Peyer's patch (tissue), 4 donors: ENCODE data around the gene TSN. TPM values are rescaled to one million over a fixed set of nuclear protein-coding genes. Genes with fewer than 3 reads are reported as not detected.

Experiments
- DNase-seq, 3 donors: peaks; one replicate each; pipeline ENCODE4 v3.0.0-alpha.2; 2017 to 2019
- H3K27ac ChIP-seq, 4 donors: fragments of 200-600 bp; sonication (generic); one replicate each; pipeline ENCODE4 v1.5.1; 2016 to 2019
- H3K27me3 ChIP-seq, 2 donors: fragments of 200-600 bp; sonication (generic); one replicate each; pipeline ENCODE4 v1.5.1; 2019
- H3K36me3 ChIP-seq, 3 donors: fragments of 200-600 bp; sonication (generic); one replicate each; pipeline ENCODE4 v1.5.1; 2016 to 2019
- H3K4me1 ChIP-seq, 4 donors: fragments of 200-600 bp; sonication (generic); one replicate each; pipeline ENCODE4 v1.5.1; 2016 to 2019
- H3K4me3 ChIP-seq, 4 donors: fragments of 200-600 bp; sonication (generic); 1 replicate in 3 of 4; 2 replicates in 1 of 4; pipeline ENCODE4 v1.5.1; 2016 to 2019; ENCODE audit warnings: mild to moderate bottlenecking in 1 of 4
- H3K9me3 ChIP-seq, 4 donors: fragments of 200-600 bp; sonication (generic); one replicate each; pipeline ENCODE4 v1.5.1; 2016 to 2019; ENCODE audit warnings: mild to moderate bottlenecking in 1 of 4
- POLR2A ChIP-seq, 2 donors: fragments of 450-650 bp; IDR thresholded peaks; one replicate each; pipeline ENCODE4 v1.5.1; 2017; ENCODE audit warnings: antibody characterized with exemption in 2 of 2, mild to moderate bottlenecking in 2 of 2, moderate library complexity in 2 of 2
- total RNA-seq, 4 donors: library from RNA; depleted of rRNA; stranded (reverse); fragments of >200 nt; gene quantifications; one replicate each; pipeline ENCODE4 v1.1.0, GENCODE V29; 2016
- TF ChIP-seq, protein P1 (sequence below), 6 experiments: fragments of 450-650 bp in 4 of 6; fragments of 200-600 bp in 2 of 6; sonication (generic) in 1 of 6; IDR thresholded peaks; one replicate each; pipeline ENCODE4 v1.5.1; 2017 to 2019; ENCODE audit warnings: antibody characterized with exemption in 6 of 6, mild to moderate bottlenecking in 3 of 6, moderate library complexity in 1 of 6

Gene TSN
- total RNA-seq, 4 donors from 2014 or later, result 23.1 to 31.9 (median 30.2) TPM

DNA sequence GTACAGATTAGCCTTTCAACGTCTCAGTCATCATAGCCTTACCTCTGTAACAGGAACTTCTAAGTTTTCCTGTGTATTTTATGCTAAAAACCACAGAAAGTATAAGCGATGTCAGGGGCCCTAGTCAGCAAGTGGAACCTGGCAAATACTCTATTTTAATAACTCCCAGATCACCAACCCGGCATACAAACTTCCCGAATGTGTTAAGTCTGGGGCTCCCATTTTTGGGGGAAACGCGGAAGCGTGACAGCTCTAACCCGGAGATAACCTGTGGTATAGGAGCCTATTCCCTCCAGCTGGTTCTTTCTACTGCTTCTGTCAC lies 19.4 kb upstream of the TSN start:
- TF ChIP-seq POLR2A (IDR thresholded peaks at IDR 0.05), result no peak
- TF ChIP-seq, protein P1, sequence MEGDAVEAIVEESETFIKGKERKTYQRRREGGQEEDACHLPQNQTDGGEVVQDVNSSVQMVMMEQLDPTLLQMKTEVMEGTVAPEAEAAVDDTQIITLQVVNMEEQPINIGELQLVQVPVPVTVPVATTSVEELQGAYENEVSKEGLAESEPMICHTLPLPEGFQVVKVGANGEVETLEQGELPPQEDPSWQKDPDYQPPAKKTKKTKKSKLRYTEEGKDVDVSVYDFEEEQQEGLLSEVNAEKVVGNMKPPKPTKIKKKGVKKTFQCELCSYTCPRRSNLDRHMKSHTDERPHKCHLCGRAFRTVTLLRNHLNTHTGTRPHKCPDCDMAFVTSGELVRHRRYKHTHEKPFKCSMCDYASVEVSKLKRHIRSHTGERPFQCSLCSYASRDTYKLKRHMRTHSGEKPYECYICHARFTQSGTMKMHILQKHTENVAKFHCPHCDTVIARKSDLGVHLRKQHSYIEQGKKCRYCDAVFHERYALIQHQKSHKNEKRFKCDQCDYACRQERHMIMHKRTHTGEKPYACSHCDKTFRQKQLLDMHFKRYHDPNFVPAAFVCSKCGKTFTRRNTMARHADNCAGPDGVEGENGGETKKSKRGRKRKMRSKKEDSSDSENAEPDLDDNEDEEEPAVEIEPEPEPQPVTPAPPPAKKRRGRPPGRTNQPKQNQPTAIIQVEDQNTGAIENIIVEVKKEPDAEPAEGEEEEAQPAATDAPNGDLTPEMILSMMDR (IDR thresholded peaks at IDR 0.05), result no peak
- peaks cover 0 to 38% (median 0%) of the 10 kb centered on the region in 3 donors for H3K36me3 ChIP-seq
- H3K27me3 ChIP-seq, result no peaks in the 10 kb centered on the region
- H3K4me3 ChIP-seq, result peak overlapping the region; percentile 72 to 94 (median 82)
- H3K9me3 ChIP-seq, result no peaks in the 10 kb centered on the region
- peak overlapping the region; percentile 70 to 86 (median 79) for H3K27ac ChIP-seq
- no peak for DNase-seq
- H3K4me1 ChIP-seq, result peaks cover 0 to 15% (median 4%) of the 10 kb centered on the region in 4 donors

DNA sequence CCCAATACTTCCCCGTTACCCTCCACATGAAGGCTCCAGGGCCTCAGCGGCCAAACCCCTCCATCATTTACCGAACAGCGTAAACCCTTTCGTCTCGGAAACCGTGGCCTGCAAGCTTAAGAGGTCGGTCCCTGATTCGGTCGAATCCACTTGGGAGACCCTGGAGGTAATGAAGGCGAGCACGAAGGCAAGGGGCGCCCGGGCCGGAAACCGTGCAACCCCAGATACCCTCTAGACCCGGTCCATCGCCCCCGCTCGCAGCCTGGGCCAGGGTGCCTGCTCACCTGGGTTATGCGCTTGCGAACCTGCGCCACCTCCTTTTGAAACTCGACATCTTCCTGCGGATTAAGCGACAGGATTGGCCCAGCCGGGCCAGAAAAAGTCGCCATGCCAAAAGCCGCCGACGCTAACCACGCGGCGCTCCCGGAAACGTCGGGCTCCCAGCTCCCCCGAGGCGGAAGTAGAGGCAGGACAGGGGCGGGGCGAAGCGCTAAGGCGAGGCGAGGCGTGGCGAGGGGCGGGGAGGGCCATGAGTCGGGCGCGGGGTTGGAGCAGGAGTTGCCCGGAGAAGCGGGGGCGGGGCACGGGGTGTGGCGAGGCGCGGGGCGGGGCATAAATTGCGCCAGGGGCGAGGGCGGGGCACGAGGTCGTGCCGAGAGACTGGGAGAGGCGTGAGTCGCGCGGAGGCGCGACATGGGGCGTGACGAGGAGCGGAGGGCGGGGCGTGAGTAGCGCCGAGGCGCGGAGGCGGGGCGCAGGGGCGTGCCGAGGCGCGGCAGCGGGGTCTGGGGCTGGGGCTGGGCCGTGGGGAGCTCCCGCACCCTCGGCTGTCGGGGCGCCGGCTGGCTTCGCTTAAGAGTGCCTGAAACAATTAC lies 18.8 kb upstream of the TSN start, which contains the start of gene NIFK:
NIFK (minus strand) TSS at position 414 of the 875 bp plus-strand sequence; CDS start at position 389, 25 bp downstream.
- Histone ChIP-seq H3K9me3 (no peaks in the 10 kb centered on the region), H3K27ac (peak within 1 kb of the TSS; percentile 76 to 86 (median 79)), H3K4me3 (peak within 1 kb of the TSS; percentile 72 to 94 (median 82)), H3K36me3 (peaks cover 0 to 32% (median 0%) of the 10 kb centered on the region in 3 donors), H3K4me1 (peaks cover 0 to 15% (median 4%) of the 10 kb centered on the region in 4 donors), H3K27me3 (no peaks in the 10 kb centered on the region)
- peak; percentile 99 to 100 (median 100) for DNase-seq
- TF ChIP-seq, protein P1 (IDR thresholded peaks at IDR 0.05), result peak in 2 of 6 experiments; percentile 12 to 15
- TF ChIP-seq POLR2A (IDR thresholded peaks at IDR 0.05), result peak; percentile 35 to 52

DNA sequence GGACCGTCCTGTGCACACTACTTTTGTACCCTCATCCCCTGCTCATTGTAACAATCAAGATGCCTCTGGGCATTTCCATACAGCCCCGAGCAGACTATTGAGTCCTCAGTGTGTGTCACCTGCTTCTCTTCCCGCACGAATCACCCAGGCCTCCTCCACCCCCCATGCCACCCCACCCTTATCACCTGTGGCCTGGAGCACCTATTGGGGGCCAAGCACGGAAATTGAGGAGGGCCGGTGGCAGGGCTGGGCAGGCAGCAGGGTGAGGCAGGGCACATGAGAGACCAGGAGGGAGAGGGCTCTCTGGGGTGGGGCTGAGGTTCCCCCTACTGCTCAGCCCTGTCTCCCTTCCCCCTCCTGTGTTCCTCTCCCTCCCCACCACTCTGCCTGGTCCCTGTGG lies 14.5 kb upstream of the TSN start:
- no peak for DNase-seq
- peaks cover 0 to 2% (median 0%) of the 10 kb centered on the region in 4 donors for H3K4me1 ChIP-seq
- no peak for TF ChIP-seq POLR2A (IDR thresholded peaks at IDR 0.05)
- TF ChIP-seq, protein P1 (IDR thresholded peaks at IDR 0.05), result no peak
- no peaks in the 10 kb centered on the region for H3K36me3 ChIP-seq
- no peak overlapping the region for H3K27ac ChIP-seq
- H3K27me3 ChIP-seq, result no peaks in the 10 kb centered on the region
- no peak overlapping the region for H3K4me3 ChIP-seq
- no peaks in the 10 kb centered on the region for H3K9me3 ChIP-seq

DNA sequence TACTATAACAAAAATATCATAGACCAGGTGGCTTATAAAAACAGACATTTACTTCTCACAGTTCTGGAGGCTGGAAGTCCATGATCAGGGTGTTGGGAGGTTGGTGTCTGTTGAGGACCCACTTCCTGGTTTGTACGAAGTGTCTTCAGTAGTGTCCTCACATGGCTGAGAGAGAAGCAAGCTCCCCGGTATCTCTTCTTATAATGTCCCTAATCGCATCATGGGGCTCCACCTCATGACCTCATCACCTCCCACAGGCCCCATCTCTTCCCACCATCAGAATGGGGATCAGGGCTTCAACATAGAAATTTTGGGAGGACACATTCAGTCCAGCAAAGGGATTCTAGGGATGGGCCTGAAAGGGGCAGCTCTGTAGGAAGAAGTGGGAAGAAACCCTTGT lies 14.0 kb upstream of the TSN start:
- TF ChIP-seq, protein P1 (IDR thresholded peaks at IDR 0.05), result no peak
- no peak for TF ChIP-seq POLR2A (IDR thresholded peaks at IDR 0.05)
- Histone ChIP-seq H3K36me3 (no peaks in the 10 kb centered on the region), H3K27me3 (no peaks in the 10 kb centered on the region), H3K9me3 (no peaks in the 10 kb centered on the region), H3K27ac (no peak overlapping the region), H3K4me3 (no peak overlapping the region), H3K4me1 (no peaks in the 10 kb centered on the region)
- no peak for DNase-seq

DNA sequence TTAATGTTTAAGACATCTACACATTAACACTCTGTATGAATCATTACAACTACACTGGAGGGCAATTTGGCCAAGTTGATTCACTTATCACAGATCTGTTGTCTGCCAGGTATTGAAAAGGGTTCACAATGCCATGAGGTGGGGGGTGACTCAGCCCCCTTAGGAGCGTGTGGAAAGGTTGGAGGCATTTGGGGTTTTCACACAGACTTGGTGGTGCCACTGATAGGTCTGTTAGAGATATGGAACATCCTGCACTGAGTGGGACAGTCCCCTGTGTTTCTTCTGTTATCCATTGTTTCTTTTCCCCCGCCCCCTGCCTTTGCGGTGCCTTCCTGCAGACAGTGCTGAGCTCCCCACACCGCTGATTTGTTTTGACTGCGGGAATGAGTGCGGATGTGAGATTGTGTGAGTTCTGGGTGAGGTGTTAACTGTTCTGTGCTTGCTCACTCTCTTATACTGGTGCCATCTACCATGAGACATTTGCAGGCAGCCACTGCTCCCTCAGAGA lies 9.3 kb upstream of the TSN start:
- H3K27me3 ChIP-seq, result no peaks in the 10 kb centered on the region
- H3K36me3 ChIP-seq, result no peaks in the 10 kb centered on the region
- H3K4me1 ChIP-seq, result no peaks in the 10 kb centered on the region
- DNase-seq, result no peak
- H3K9me3 ChIP-seq, result no peaks in the 10 kb centered on the region
- H3K4me3 ChIP-seq, result no peak overlapping the region
- H3K27ac ChIP-seq, result no peak overlapping the region
- TF ChIP-seq, protein P1 (IDR thresholded peaks at IDR 0.05), result no peak
- TF ChIP-seq POLR2A (IDR thresholded peaks at IDR 0.05), result no peak
